GM12878 (cell line): ENCODE results near the gene TRIM54.

Source experiments
- BMI1 ChIP-seq: fragments of 450-650 bp; IDR thresholded peaks from 2 replicates; pipeline ENCODE4 v1.6.1; 2016; ENCODE audit warnings: mild to moderate bottlenecking, moderate library complexity, borderline replicate concordance
- CEBPB ChIP-seq, 2 experiments: fragments of 150-350 bp in 1 of 2; IDR thresholded peaks; 2 replicates each; pipeline ENCODE4 v1.6.1; 2012 to 2014; ENCODE audit warnings: low read depth in 2 of 2, low read length in 2 of 2, borderline replicate concordance in 1 of 2, inconsistent platforms in 1 of 2
- EZH2 ChIP-seq: IDR thresholded peaks from 2 replicates; pipeline ENCODE4 v1.6.1; 2012; ENCODE audit warnings: low read depth, mild to moderate bottlenecking, control low read depth, inconsistent platforms, low read length, borderline replicate concordance; ENCODE audit not compliant: control insufficient read depth
- FOS ChIP-seq: IDR thresholded peaks from 3 replicates; pipeline ENCODE4 v1.6.1; 2011; ENCODE audit warnings: borderline replicate concordance; ENCODE audit not compliant: insufficient read length; ENCODE audit errors: extremely low read depth
- NFXL1 ChIP-seq: fragments of 450-650 bp; IDR thresholded peaks from 2 replicates; pipeline ENCODE4 v1.6.1; 2017; ENCODE audit warnings: antibody characterized with exemption, mild to moderate bottlenecking, borderline replicate concordance
- POLR2AphosphoS2 ChIP-seq: IDR thresholded peaks from 2 replicates; pipeline ENCODE4 v1.6.1; 2011; ENCODE audit warnings: low read depth, mild to moderate bottlenecking, low read length, improper control_type of control experiment, moderate library complexity
- POLR2AphosphoS5 ChIP-seq: IDR thresholded peaks from 2 replicates; pipeline ENCODE4 v1.6.1; 2011; ENCODE audit warnings: mild to moderate bottlenecking, low read length, inconsistent platforms
- SIX5 ChIP-seq: IDR thresholded peaks from 2 replicates; pipeline ENCODE4 v1.6.1; 2011; ENCODE audit warnings: mild to moderate bottlenecking, low read depth, low read length, moderate library complexity; ENCODE audit not compliant: severe bottlenecking
- SMC3 ChIP-seq: IDR thresholded peaks from 2 replicates; pipeline ENCODE4 v1.6.1; 2011; ENCODE audit warnings: low read length, improper control_type of control experiment, borderline replicate concordance
- TBL1XR1 ChIP-seq: IDR thresholded peaks from 2 replicates; pipeline ENCODE4 v1.6.1; 2012; ENCODE audit warnings: low read depth, low read length, improper control_type of control experiment
- TF ChIP-seq, protein P1 (sequence below), 3 experiments: IDR thresholded peaks in 2 of 3; conservative IDR thresholded peaks in 1 of 3; 2 replicates each; pipeline ENCODE4 v1.5.1; 2011; ENCODE audit warnings: low read depth in 3 of 3, low read length in 3 of 3, mild to moderate bottlenecking in 3 of 3, control low read depth in 2 of 3, moderate library complexity in 2 of 3, inconsistent platforms in 1 of 3, mixed read lengths in 1 of 3; ENCODE audit not compliant: control insufficient read depth in 2 of 3, insufficient read depth in 1 of 3; ENCODE audit errors: extremely low read depth in 1 of 3
- TF ChIP-seq, protein P2 (sequence below): IDR thresholded peaks from 2 replicates; pipeline ENCODE4 v1.6.1; 2012; ENCODE audit warnings: low read length, inconsistent platforms
- TF ChIP-seq, protein P3 (sequence below): fragments of 450-650 bp; formaldehyde crosslinking; IDR thresholded peaks from 2 replicates; pipeline ENCODE4 v1.4.0; 2020; ENCODE audit warnings: mild to moderate bottlenecking, moderate library complexity

DNA sequence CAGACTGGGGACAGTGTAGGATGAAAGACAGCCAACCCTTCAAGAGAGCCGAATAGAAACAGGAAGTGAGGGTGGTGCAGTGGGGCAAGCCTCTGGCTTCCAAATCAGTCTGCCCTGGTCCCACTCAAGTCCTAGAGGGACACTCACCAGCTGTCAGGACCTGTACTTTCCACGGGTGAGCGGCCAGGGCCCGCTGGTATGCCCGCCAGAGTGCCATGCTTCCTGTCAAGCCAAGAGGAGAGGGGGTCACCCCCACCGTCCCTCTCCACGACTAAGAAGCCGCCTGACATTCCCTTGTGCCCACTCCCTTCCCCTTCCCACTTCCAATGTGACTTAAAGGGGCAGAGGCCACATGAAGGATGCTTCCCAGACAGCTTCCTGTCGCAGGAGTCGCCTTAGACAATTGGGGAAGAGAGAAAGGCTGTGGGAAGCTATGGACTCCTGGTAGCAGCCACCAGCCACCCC, 40.1 kb downstream of the TRIM54 start:
- TF ChIP-seq, protein P1, sequence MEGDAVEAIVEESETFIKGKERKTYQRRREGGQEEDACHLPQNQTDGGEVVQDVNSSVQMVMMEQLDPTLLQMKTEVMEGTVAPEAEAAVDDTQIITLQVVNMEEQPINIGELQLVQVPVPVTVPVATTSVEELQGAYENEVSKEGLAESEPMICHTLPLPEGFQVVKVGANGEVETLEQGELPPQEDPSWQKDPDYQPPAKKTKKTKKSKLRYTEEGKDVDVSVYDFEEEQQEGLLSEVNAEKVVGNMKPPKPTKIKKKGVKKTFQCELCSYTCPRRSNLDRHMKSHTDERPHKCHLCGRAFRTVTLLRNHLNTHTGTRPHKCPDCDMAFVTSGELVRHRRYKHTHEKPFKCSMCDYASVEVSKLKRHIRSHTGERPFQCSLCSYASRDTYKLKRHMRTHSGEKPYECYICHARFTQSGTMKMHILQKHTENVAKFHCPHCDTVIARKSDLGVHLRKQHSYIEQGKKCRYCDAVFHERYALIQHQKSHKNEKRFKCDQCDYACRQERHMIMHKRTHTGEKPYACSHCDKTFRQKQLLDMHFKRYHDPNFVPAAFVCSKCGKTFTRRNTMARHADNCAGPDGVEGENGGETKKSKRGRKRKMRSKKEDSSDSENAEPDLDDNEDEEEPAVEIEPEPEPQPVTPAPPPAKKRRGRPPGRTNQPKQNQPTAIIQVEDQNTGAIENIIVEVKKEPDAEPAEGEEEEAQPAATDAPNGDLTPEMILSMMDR (IDR thresholded peaks at IDR 0.05 in 2 of 3, conservative IDR thresholded peaks at IDR 0.05 in 1 of 3; ENCODE audit: control insufficient read depth in 2 of 3, extremely low read depth in 1 of 3, insufficient read depth in 1 of 3, low read depth in 3 of 3, low read length in 3 of 3): no peak
- TF ChIP-seq POLR2AphosphoS5: no peak
- TF ChIP-seq SMC3: no peak
- no peak for TF ChIP-seq SIX5
- no peak for TF ChIP-seq NFXL1
- TF ChIP-seq BMI1: no peak
- no peak for TF ChIP-seq POLR2AphosphoS2
- TF ChIP-seq EZH2: no peak
- TF ChIP-seq CEBPB (IDR thresholded peaks at IDR 0.05; ENCODE audit: borderline replicate concordance in 1 of 2, low read depth in 2 of 2, low read length in 2 of 2): no peak
- TF ChIP-seq, protein P2, sequence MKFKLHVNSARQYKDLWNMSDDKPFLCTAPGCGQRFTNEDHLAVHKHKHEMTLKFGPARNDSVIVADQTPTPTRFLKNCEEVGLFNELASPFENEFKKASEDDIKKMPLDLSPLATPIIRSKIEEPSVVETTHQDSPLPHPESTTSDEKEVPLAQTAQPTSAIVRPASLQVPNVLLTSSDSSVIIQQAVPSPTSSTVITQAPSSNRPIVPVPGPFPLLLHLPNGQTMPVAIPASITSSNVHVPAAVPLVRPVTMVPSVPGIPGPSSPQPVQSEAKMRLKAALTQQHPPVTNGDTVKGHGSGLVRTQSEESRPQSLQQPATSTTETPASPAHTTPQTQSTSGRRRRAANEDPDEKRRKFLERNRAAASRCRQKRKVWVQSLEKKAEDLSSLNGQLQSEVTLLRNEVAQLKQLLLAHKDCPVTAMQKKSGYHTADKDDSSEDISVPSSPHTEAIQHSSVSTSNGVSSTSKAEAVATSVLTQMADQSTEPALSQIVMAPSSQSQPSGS: no peak
- no peak for TF ChIP-seq TBL1XR1
- TF ChIP-seq, protein P3, sequence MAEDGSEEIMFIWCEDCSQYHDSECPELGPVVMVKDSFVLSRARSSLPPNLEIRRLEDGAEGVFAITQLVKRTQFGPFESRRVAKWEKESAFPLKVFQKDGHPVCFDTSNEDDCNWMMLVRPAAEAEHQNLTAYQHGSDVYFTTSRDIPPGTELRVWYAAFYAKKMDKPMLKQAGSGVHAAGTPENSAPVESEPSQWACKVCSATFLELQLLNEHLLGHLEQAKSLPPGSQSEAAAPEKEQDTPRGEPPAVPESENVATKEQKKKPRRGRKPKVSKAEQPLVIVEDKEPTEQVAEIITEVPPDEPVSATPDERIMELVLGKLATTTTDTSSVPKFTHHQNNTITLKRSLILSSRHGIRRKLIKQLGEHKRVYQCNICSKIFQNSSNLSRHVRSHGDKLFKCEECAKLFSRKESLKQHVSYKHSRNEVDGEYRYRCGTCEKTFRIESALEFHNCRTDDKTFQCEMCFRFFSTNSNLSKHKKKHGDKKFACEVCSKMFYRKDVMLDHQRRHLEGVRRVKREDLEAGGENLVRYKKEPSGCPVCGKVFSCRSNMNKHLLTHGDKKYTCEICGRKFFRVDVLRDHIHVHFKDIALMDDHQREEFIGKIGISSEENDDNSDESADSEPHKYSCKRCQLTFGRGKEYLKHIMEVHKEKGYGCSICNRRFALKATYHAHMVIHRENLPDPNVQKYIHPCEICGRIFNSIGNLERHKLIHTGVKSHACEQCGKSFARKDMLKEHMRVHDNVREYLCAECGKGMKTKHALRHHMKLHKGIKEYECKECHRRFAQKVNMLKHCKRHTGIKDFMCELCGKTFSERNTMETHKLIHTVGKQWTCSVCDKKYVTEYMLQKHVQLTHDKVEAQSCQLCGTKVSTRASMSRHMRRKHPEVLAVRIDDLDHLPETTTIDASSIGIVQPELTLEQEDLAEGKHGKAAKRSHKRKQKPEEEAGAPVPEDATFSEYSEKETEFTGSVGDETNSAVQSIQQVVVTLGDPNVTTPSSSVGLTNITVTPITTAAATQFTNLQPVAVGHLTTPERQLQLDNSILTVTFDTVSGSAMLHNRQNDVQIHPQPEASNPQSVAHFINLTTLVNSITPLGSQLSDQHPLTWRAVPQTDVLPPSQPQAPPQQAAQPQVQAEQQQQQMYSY: no peak
- no peak for TF ChIP-seq FOS
